HG02588 (cell line): ENCODE data around the gene ZMYM4.
"Not testable (repeated sequence)": the region's sequence is repeated elsewhere in the genome, so short reads cannot be mapped to it uniquely, and the experiment has no call there.

ENCODE experiments used
- ATAC-seq: cut with Tn5 transposase; IDR thresholded peaks from one replicate; pipeline ENCODE4 v1.9.1; 2021; ENCODE audit warnings: mild to moderate bottlenecking, moderate library complexity; ENCODE audit not compliant: unreplicated experiment

The ZMYM4 gene

GRCh38 chr1:35449334-35450008, 181.0 kb downstream of the ZMYM4 start:
- ATAC-seq: no peak

- ATAC-seq: no peak
Observed at GRCh38 chr1:35451125-35451528, 182.6 kb downstream of the ZMYM4 start.

GRCh38 chr1:35452106-35452774, 183.7 kb downstream of the ZMYM4 start:
- no peak for ATAC-seq

- no peak for ATAC-seq
Observed at GRCh38 chr1:35453031-35453430, 184.5 kb downstream of the ZMYM4 start.

- ATAC-seq: no peak
Observed at GRCh38 chr1:35454176-35454575, 185.7 kb downstream of the ZMYM4 start.

- no peak for ATAC-seq
Observed at GRCh38 chr1:35454616-35455015, 186.1 kb downstream of the ZMYM4 start.

- no peak for ATAC-seq
Observed at GRCh38 chr1:35460796-35461195, 192.3 kb downstream of the ZMYM4 start.

- ATAC-seq: no peak
Observed at GRCh38 chr1:35461966-35462651, 193.6 kb downstream of the ZMYM4 start.

- ATAC-seq: no peak
Observed at GRCh38 chr1:35463232-35463631, 194.7 kb downstream of the ZMYM4 start.

- not testable (repeated sequence) for ATAC-seq
Observed at GRCh38 chr1:35463749-35464148, 195.2 kb downstream of the ZMYM4 start.

GRCh38 chr1:35466120-35466519, 197.6 kb downstream of the ZMYM4 start:
- no peak for ATAC-seq

GRCh38 chr1:35470977-35471613, 202.6 kb downstream of the ZMYM4 start:
- ATAC-seq: no peak
